ENCODE measurements around the gene ZNF648. TPM values are rescaled to one million over a fixed set of nuclear protein-coding genes. Genes with fewer than 3 reads are reported as not detected.
A peak's percentile ranks its signal among the peaks of the same experiment; 100 is the strongest.
"Not testable (repeated sequence)": the region's sequence is repeated elsewhere in the genome, so short reads cannot be mapped to it uniquely, and the experiment has no call there.

Gene ZNF648
- total RNA-seq, 2 donors from 2014 or later = not detected

GRCh38 chr1:182032251-182032650 is 29.3 kb downstream of the ZNF648 start:
- H3K27me3 Mint-ChIP-seq = no peaks in the 10 kb centered on the region
- no peak for ATAC-seq
- H3K9me3 Mint-ChIP-seq = no peaks in the 10 kb centered on the region
- no peaks in the 10 kb centered on the region for H3K36me3 Mint-ChIP-seq
- DNase-seq (ENCODE audit: low spot score) = no peak
- no peak overlapping the region for H3K4me3 Mint-ChIP-seq
- peaks cover 8 to 12% of the 10 kb centered on the region in 2 donors for H3K4me1 Mint-ChIP-seq (ENCODE audit: low read depth in 2 of 2)
- H3K27ac Mint-ChIP-seq = no peak overlapping the region

- DNase-seq (ENCODE audit: low spot score) (peak; percentile 95), ATAC-seq (peak; percentile 97)
- peak overlapping the region; percentile 92 for H3K4me3 Mint-ChIP-seq
- H3K36me3 Mint-ChIP-seq = no peaks in the 10 kb centered on the region
- peaks cover 8 to 12% of the 10 kb centered on the region in 2 donors for H3K4me1 Mint-ChIP-seq (ENCODE audit: low read depth in 2 of 2)
- H3K27ac Mint-ChIP-seq = peak overlapping the region; percentile 75 to 80
- no peaks in the 10 kb centered on the region for H3K27me3 Mint-ChIP-seq
- H3K9me3 Mint-ChIP-seq = no peaks in the 10 kb centered on the region
Observed at GRCh38 chr1:182029379-182030331, 31.9 kb downstream of the ZNF648 start.

GRCh38 chr1:182029002-182029378 is 32.5 kb downstream of the ZNF648 start:
- Mint-ChIP-seq H3K4me1 (ENCODE audit: low read depth in 2 of 2) (peaks cover 8 to 12% of the 10 kb centered on the region in 2 donors), H3K36me3 (no peaks in the 10 kb centered on the region), H3K9me3 (no peaks in the 10 kb centered on the region), H3K27ac (peak overlapping the region; percentile 75 to 80), H3K4me3 (peak overlapping the region; percentile 92), H3K27me3 (no peaks in the 10 kb centered on the region)
- DNase-seq (ENCODE audit: low spot score) (no peak), ATAC-seq (no peak)

- Mint-ChIP-seq H3K4me3 (no peak overlapping the region), H3K36me3 (no peaks in the 10 kb centered on the region), H3K27me3 (peaks cover 9 to 39% of the 10 kb centered on the region in 2 donors), H3K4me1 (ENCODE audit: low read depth in 2 of 2) (no peaks in the 10 kb centered on the region), H3K27ac (no peak overlapping the region), H3K9me3 (no peaks in the 10 kb centered on the region)
- DNase-seq (ENCODE audit: low spot score) = no peak
- no peak for ATAC-seq
Observed at GRCh38 chr1:182015360-182015759, 46.2 kb downstream of the ZNF648 start.

- peaks cover 6 to 54% of the 10 kb centered on the region in 2 donors for H3K27me3 Mint-ChIP-seq
- ATAC-seq; H3K4me3 Mint-ChIP-seq; H3K27ac Mint-ChIP-seq; DNase-seq (ENCODE audit: low spot score); H3K4me1 Mint-ChIP-seq (ENCODE audit: low read depth in 2 of 2); H3K9me3 Mint-ChIP-seq; H3K36me3 Mint-ChIP-seq: not testable (repeated sequence)
Observed at GRCh38 chr1:182010800-182011370, 50.6 kb downstream of the ZNF648 start.

GRCh38 chr1:182005398-182005797 is 56.1 kb downstream of the ZNF648 start:
- not testable (repeated sequence) for H3K4me1 Mint-ChIP-seq (ENCODE audit: low read depth in 2 of 2); DNase-seq (ENCODE audit: low spot score); H3K4me3 Mint-ChIP-seq; H3K9me3 Mint-ChIP-seq; H3K36me3 Mint-ChIP-seq; ATAC-seq; H3K27ac Mint-ChIP-seq
- peaks cover 6 to 34% of the 10 kb centered on the region in 2 donors for H3K27me3 Mint-ChIP-seq

GRCh38 chr1:182004601-182005000 is 56.9 kb downstream of the ZNF648 start:
- peaks cover 6 to 32% of the 10 kb centered on the region in 2 donors for H3K27me3 Mint-ChIP-seq
- peaks cover 6% of the 10 kb centered on the region for H3K36me3 Mint-ChIP-seq
- H3K27ac Mint-ChIP-seq = no peak overlapping the region
- DNase-seq (ENCODE audit: low spot score) (no peak), ATAC-seq (no peak)
- H3K4me3 Mint-ChIP-seq = no peak overlapping the region
- no peaks in the 10 kb centered on the region for H3K4me1 Mint-ChIP-seq (ENCODE audit: low read depth in 2 of 2)
- peaks cover 6% of the 10 kb centered on the region for H3K9me3 Mint-ChIP-seq

Data from natural killer cell treated with Interleukin-12 subunit alpha and Interleukin-12 subunit beta and Interleukin-15 and Interleukin-18, amount 100 ng/mL, for 72 hours (primary cell).